Parathyroid adenoma (tissue), 2 donors: ENCODE data around the gene FANCD2OS.
"Not testable (repeated sequence)": the region's sequence is repeated elsewhere in the genome, so short reads cannot be mapped to it uniquely, and the experiment has no call there.

ENCODE experiments used
- H2AFZ ChIP-seq: fragments of 300-600 bp; sonication (generic); one replicate; pipeline ENCODE4 v1.7.0; 2017; ENCODE audit warnings: antibody characterized with exemption, mild to moderate bottlenecking
- H3K27ac ChIP-seq: fragments of 300-600 bp; sonication (generic); one replicate; pipeline ENCODE4 v1.7.0; 2017
- H3K27me3 ChIP-seq: fragments of 300-600 bp; sonication (generic); one replicate; pipeline ENCODE4 v1.7.0; 2017; ENCODE audit warnings: low read length; ENCODE audit not compliant: control insufficient read depth, insufficient read depth
- H3K36me3 ChIP-seq: fragments of 300-600 bp; sonication (generic); one replicate; pipeline ENCODE4 v1.7.0; 2017; ENCODE audit warnings: low read length; ENCODE audit not compliant: control insufficient read depth, insufficient read depth
- H3K4me1 ChIP-seq: fragments of 300-600 bp; sonication (generic); one replicate; pipeline ENCODE4 v1.7.0; 2017; ENCODE audit warnings: control low read depth
- H3K4me2 ChIP-seq: fragments of 300-600 bp; sonication (generic); one replicate; pipeline ENCODE4 v1.7.0; 2017; ENCODE audit warnings: low read length
- H3K4me3 ChIP-seq: fragments of 300-600 bp; sonication (generic); one replicate; pipeline ENCODE4 v1.7.0; 2017; ENCODE audit warnings: low read depth, low read length
- H3K79me2 ChIP-seq: fragments of 300-600 bp; sonication (generic); one replicate; pipeline ENCODE4 v1.7.0; 2017; ENCODE audit warnings: control low read depth
- H3K9ac ChIP-seq: fragments of 300-600 bp; sonication (generic); one replicate; pipeline ENCODE4 v1.7.0; 2017; ENCODE audit warnings: mild to moderate bottlenecking
- H3K9me3 ChIP-seq: fragments of 300-600 bp; sonication (generic); one replicate; pipeline ENCODE4 v1.7.0; 2017; ENCODE audit warnings: low read length; ENCODE audit not compliant: control insufficient read depth
- CTCF ChIP-seq: fragments of 300-600 bp; sonication (generic); IDR thresholded peaks from one replicate; pipeline ENCODE4 v1.7.0; 2017; ENCODE audit warnings: antibody characterized with exemption, mild to moderate bottlenecking
- donor health status: primary hyperparathyroidism.

Gene FANCD2OS

DNA sequence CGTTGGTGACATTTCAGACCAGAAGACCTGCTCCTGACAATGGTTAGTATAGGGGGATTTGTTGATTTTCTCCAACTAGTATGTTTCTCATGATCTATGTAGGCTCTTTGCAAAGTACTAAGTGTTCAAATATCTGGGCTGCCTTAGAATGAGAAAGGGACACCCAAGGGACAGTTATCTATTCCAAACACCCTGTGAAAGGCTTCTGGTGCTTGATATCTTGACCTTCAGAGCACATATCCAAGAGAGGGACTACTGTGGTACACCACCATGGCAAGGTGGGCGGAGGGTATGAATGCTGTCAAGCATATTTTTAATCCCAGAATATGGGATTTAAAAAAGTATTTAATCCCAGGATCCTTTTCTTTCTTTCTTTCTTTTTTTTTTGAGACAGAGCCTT, 1.1 kb downstream of the FANCD2OS start:
- no peak overlapping the region for H3K4me2 ChIP-seq
- no peak overlapping the region for H3K4me3 ChIP-seq
- no peak overlapping the region for H2AFZ ChIP-seq
- H3K79me2 ChIP-seq = no peaks in the 10 kb centered on the region
- H3K27ac ChIP-seq = no peak overlapping the region
- no peak overlapping the region for H3K9ac ChIP-seq
- H3K27me3 ChIP-seq = no peaks in the 10 kb centered on the region
- no peaks in the 10 kb centered on the region for H3K4me1 ChIP-seq
- H3K9me3 ChIP-seq = no peaks in the 10 kb centered on the region
- TF ChIP-seq CTCF = no peak
- H3K36me3 ChIP-seq = no peaks in the 10 kb centered on the region

- no peaks in the 10 kb centered on the region for H3K4me1 ChIP-seq
- H3K27ac ChIP-seq = no peak overlapping the region
- no peaks in the 10 kb centered on the region for H3K36me3 ChIP-seq
- H3K9me3 ChIP-seq = no peaks in the 10 kb centered on the region
- no peaks in the 10 kb centered on the region for H3K27me3 ChIP-seq
- no peak overlapping the region for H3K4me3 ChIP-seq
- H3K4me2 ChIP-seq = no peak overlapping the region
- no peaks in the 10 kb centered on the region for H3K79me2 ChIP-seq
- H3K9ac ChIP-seq = no peak overlapping the region
- TF ChIP-seq CTCF = no peak
- H2AFZ ChIP-seq = no peak overlapping the region
These were observed 9.0 kb downstream of the FANCD2OS start for GRCh38 chr3:10099041-10099440.

- Histone ChIP-seq H3K4me3 (no peak overlapping the region), H3K9ac (no peak overlapping the region), H3K27me3 (no peaks in the 10 kb centered on the region), H3K79me2 (no peaks in the 10 kb centered on the region), H3K36me3 (no peaks in the 10 kb centered on the region), H2AFZ (no peak overlapping the region), H3K4me1 (no peaks in the 10 kb centered on the region), H3K9me3 (no peaks in the 10 kb centered on the region), H3K4me2 (no peak overlapping the region), H3K27ac (no peak overlapping the region)
- no peak for TF ChIP-seq CTCF
These were observed 14.4 kb downstream of the FANCD2OS start for GRCh38 chr3:10093678-10094077.

GRCh38 chr3:10091387-10091786, 16.7 kb downstream of the FANCD2OS start:
- not testable (repeated sequence) for H3K9ac ChIP-seq, H3K27ac ChIP-seq, H3K36me3 ChIP-seq, H3K79me2 ChIP-seq, H3K27me3 ChIP-seq, H3K4me3 ChIP-seq, H3K4me2 ChIP-seq, H2AFZ ChIP-seq, H3K9me3 ChIP-seq, H3K4me1 ChIP-seq

GRCh38 chr3:10090774-10091173, 17.3 kb downstream of the FANCD2OS start:
- H3K4me1 ChIP-seq, H3K9me3 ChIP-seq, H3K4me3 ChIP-seq, H3K27me3 ChIP-seq, H3K4me2 ChIP-seq, H3K27ac ChIP-seq, H2AFZ ChIP-seq, H3K79me2 ChIP-seq, H3K36me3 ChIP-seq, H3K9ac ChIP-seq: not testable (repeated sequence)

DNA sequence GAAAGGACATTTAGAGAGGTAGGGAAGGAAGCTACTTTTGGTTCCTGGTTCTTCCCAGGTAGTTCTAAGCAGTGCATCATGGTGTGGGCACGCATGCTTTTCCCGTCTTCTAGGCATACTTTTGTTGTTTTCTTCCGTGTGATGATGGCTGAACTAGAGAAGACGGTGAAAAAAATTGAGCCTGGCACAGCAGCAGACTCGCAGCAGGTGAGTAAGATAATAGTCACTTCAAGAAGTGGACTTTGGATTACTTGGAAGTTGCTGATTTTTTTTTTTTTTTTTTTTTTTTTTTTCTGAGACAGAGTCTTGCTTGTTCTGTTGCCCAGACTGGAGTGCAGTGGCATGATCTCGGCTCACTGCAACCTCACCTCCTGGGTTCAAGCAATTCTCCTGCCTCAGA, 17.9 kb downstream of the FANCD2OS start:
- no peaks in the 10 kb centered on the region for H3K4me1 ChIP-seq
- no peaks in the 10 kb centered on the region for H3K79me2 ChIP-seq
- no peak overlapping the region for H3K9ac ChIP-seq
- H2AFZ ChIP-seq = no peak overlapping the region
- H3K4me3 ChIP-seq = no peak overlapping the region
- no peaks in the 10 kb centered on the region for H3K27me3 ChIP-seq
- no peaks in the 10 kb centered on the region for H3K36me3 ChIP-seq
- H3K9me3 ChIP-seq = no peaks in the 10 kb centered on the region
- no peak overlapping the region for H3K4me2 ChIP-seq
- TF ChIP-seq CTCF = no peak
- H3K27ac ChIP-seq = no peak overlapping the region
